Aorta (tissue), 5 donors: ENCODE data around the gene TPRA1. TPM values are rescaled to one million over a fixed set of nuclear protein-coding genes. Genes with fewer than 3 reads are reported as not detected.

ENCODE experiments used
- ATAC-seq: fragments of 200-7000 bp; cut with Tn5 transposase; one replicate; pipeline ENCODE4 v1.9.1; 2022; ENCODE audit warnings: moderate library complexity; ENCODE audit not compliant: low FRiP score
- DNase-seq, 2 donors: peaks; one replicate each; pipeline ENCODE4 v3.0.0-alpha.2; 2020
- H3K27ac ChIP-seq, 2 donors: one replicate each; pipeline ENCODE4 v1.5.1; 2013; ENCODE audit warnings: low read length in 2 of 2, mild to moderate bottlenecking in 2 of 2, moderate library complexity in 2 of 2, control low read depth in 1 of 2, inconsistent platforms in 1 of 2, low read depth in 1 of 2
- H3K27me3 ChIP-seq, 2 donors: one replicate each; pipeline ENCODE4 v1.6.1; 2013; ENCODE audit warnings: control low read depth in 1 of 2, low read length in 1 of 2, mild to moderate bottlenecking in 1 of 2, moderate library complexity in 1 of 2; ENCODE audit not compliant: insufficient read depth in 2 of 2, control insufficient read depth in 1 of 2
- H3K36me3 ChIP-seq, 2 donors: one replicate each; pipeline ENCODE4 v1.6.1; 2013; ENCODE audit warnings: control low read depth in 1 of 2, low read length in 1 of 2, mild to moderate bottlenecking in 1 of 2; ENCODE audit not compliant: insufficient read depth in 2 of 2, control insufficient read depth in 1 of 2
- H3K4me1 ChIP-seq, 2 donors: one replicate each; pipeline ENCODE4 v1.6.1; 2013; ENCODE audit warnings: low read length in 2 of 2, control low read depth in 1 of 2, mild to moderate bottlenecking in 1 of 2, moderate library complexity in 1 of 2; ENCODE audit not compliant: insufficient read depth in 2 of 2, control insufficient read depth in 1 of 2
- H3K4me3 ChIP-seq, 2 donors: one replicate each; pipeline ENCODE4 v1.5.1; 2013; ENCODE audit warnings: low read length in 2 of 2, control low read depth in 1 of 2, mild to moderate bottlenecking in 1 of 2
- H3K9me3 ChIP-seq: one replicate; pipeline ENCODE4 v1.6.1; 2013; ENCODE audit warnings: mild to moderate bottlenecking, low read length; ENCODE audit not compliant: control insufficient read depth
- WGBS, 2 donors: extraction: QIAGEN DNeasy Blood & Tissue Kit; methylation state at CpG; one replicate each; pipeline ENCODE4 v1.1.7; 2013; 5-methylcytosine and 5-hydroxymethylcytosine counted together
- intact Hi-C, 2 donors: fragments of 100-400 bp; cut with DNase I; formaldehyde crosslinking; loops; one replicate each; pipeline versions ENCODE4 v1.14.2 to v1.15.0; 2022
- long read RNA-seq, 2 donors: library from polyadenylated mRNA; unstranded; transcript quantifications; one replicate each; pipeline ENCODE4 v2.0.0, GENCODE V29; 2020 to 2021
- polyA plus RNA-seq, 2 donors: library from polyadenylated mRNA; stranded (reverse); fragments of 200-250 nt; gene quantifications; one replicate each; pipeline ENCODE4 v1.2.3, GENCODE V29; 2013
- total RNA-seq, 2 donors: library from RNA; stranded (reverse); fragmentation: NEBNext Ultra II Directional; extraction: Animal tissue kit (Norgen Biotek cat#: 25700); gene quantifications; one replicate each; pipeline ENCODE4 v1.2.1, GENCODE V29; 2021
- donor health status: healthy with polysubstance abuse.
- donor health status: Bipolar disorder and iron deficiency.
- donor health status: DM: no; HTN: no; CAD: no.
- donor health status: DM: no; HTN: no; CAD: no.
- donor health status: DM: yes; HTN: yes; CAD: no.

TPRA1 gene
- total RNA-seq (10 to 100 TPM; 20.0 to 28.5 TPM), polyA plus RNA-seq (10 to 100 TPM in 1 of 2 donors, 1 to 10 TPM in 1; 7.8 to 45.2 TPM)
- long read RNA-seq, donor 1, transcript TPRA1-202 (11 exons, 1,933 nt) = major isoform, 35 of 72 reads
- long read RNA-seq, donor 1, partial matches to known transcripts = 2 of 72 reads
- long read RNA-seq, donor 1, other reads (novel, unspliced or antisense) = 31 of 72 reads
- long read RNA-seq, donor 2, transcript TPRA1-202 (11 exons, 1,933 nt) = major isoform, 50 of 72 reads
- long read RNA-seq, donor 2, partial matches to known transcripts = 4 of 72 reads
- long read RNA-seq, donor 2, other reads (novel, unspliced or antisense) = 16 of 72 reads

- H3K27me3 ChIP-seq = no peaks in the 10 kb centered on the region
- H3K4me3 ChIP-seq = peak within 1 kb of the TSS; percentile 78 to 89
- peak within 1 kb of the TSS; percentile 18 to 86 for H3K27ac ChIP-seq
- no peaks in the 10 kb centered on the region for H3K36me3 ChIP-seq
- 0 to 1% methylated on average over 65 to 72 of the region's 72 CpGs for WGBS, 2 donors
- no peaks in the 10 kb centered on the region for H3K4me1 ChIP-seq
- intact Hi-C loops = loop anchor here in 1 of 2 donors (10.0 kb wide), 1 partner anchor 464 kb away; the partner anchor contains the start of gene SEC61A1
- H3K9me3 ChIP-seq = no peaks in the 10 kb centered on the region
- peak; percentile 94 for ATAC-seq
- DNase-seq = peak; percentile 92 to 94
These were observed at the start of gene TPRA1 for GRCh38 chr3:127590593-127591465. TPRA1 (minus strand) TSS chr3:127590733; CDS start chr3:127580146, 10,587 bp downstream.

- Histone ChIP-seq H3K27me3 (peaks cover 0 to 2% of the 10 kb centered on the region in 2 donors), H3K9me3 (no peaks in the 10 kb centered on the region), H3K27ac (no peak overlapping the region), H3K36me3 (peaks cover 0 to 1% of the 10 kb centered on the region in 2 donors), H3K4me1 (no peaks in the 10 kb centered on the region), H3K4me3 (no peak overlapping the region)
- 97% methylated on average over 3 of the region's 3 CpGs for whole genome bisulfite sequencing, 2 donors
- DNase-seq (peak in 1 of 2 donors; percentile 59), ATAC-seq (no peak)
- intact Hi-C loops = no loop called here
These were observed 49.5 kb upstream of the TPRA1 start for GRCh38 chr3:127640042-127640355.

GRCh38 chr3:127639173-127640041 lies 48.9 kb upstream of the TPRA1 start:
- Histone ChIP-seq H3K27ac (no peak overlapping the region), H3K36me3 (no peaks in the 10 kb centered on the region), H3K4me1 (no peaks in the 10 kb centered on the region), H3K9me3 (no peaks in the 10 kb centered on the region), H3K4me3 (no peak overlapping the region), H3K27me3 (peaks cover 0 to 2% of the 10 kb centered on the region in 2 donors)
- ATAC-seq = no peak
- intact Hi-C loops = no loop called here
- peak in 1 of 2 donors; percentile 59 for DNase-seq
- 88 to 95% methylated on average over 5 of the region's 5 CpGs for WGBS, 2 donors

GRCh38 chr3:127637971-127638370 lies 47.4 kb upstream of the TPRA1 start:
- no peaks in the 10 kb centered on the region for H3K36me3 ChIP-seq
- H3K27ac ChIP-seq = no peak overlapping the region
- intact Hi-C loops = no loop called here
- peaks cover 0 to 2% of the 10 kb centered on the region in 2 donors for H3K27me3 ChIP-seq
- no peaks in the 10 kb centered on the region for H3K9me3 ChIP-seq
- H3K4me3 ChIP-seq = no peak overlapping the region
- DNase-seq = no peak
- no peak for ATAC-seq
- no peaks in the 10 kb centered on the region for H3K4me1 ChIP-seq

GRCh38 chr3:127637546-127637945 lies 47.0 kb upstream of the TPRA1 start:
- ATAC-seq (no peak), DNase-seq (peak in 1 of 2 donors; percentile 0)
- H3K9me3 ChIP-seq = no peaks in the 10 kb centered on the region
- peaks cover 0 to 2% of the 10 kb centered on the region in 2 donors for H3K27me3 ChIP-seq
- 57 to 72% methylated on average over 3 of the region's 3 CpGs for WGBS, 2 donors
- H3K27ac ChIP-seq = no peak overlapping the region
- intact Hi-C loops = no loop called here
- no peaks in the 10 kb centered on the region for H3K36me3 ChIP-seq
- H3K4me3 ChIP-seq = no peak overlapping the region
- no peaks in the 10 kb centered on the region for H3K4me1 ChIP-seq

GRCh38 chr3:127634653-127635052 lies 44.1 kb upstream of the TPRA1 start:
- 92 to 94% methylated on average over 12 of the region's 12 CpGs for WGBS, 2 donors
- no peak overlapping the region for H3K27ac ChIP-seq
- intact Hi-C loops = no loop called here
- H3K4me1 ChIP-seq = no peaks in the 10 kb centered on the region
- DNase-seq (peak in 1 of 2 donors; percentile 6), ATAC-seq (no peak)
- no peaks in the 10 kb centered on the region for H3K9me3 ChIP-seq
- H3K4me3 ChIP-seq = no peak overlapping the region
- peaks cover 0 to 2% of the 10 kb centered on the region in 2 donors for H3K27me3 ChIP-seq
- H3K36me3 ChIP-seq = no peaks in the 10 kb centered on the region

- Histone ChIP-seq H3K4me1 (no peaks in the 10 kb centered on the region), H3K36me3 (no peaks in the 10 kb centered on the region), H3K9me3 (no peaks in the 10 kb centered on the region), H3K27ac (no peak overlapping the region), H3K4me3 (no peak overlapping the region), H3K27me3 (no peaks in the 10 kb centered on the region)
- DNase-seq (peak in 1 of 2 donors; percentile 30), ATAC-seq (no peak)
- 74 to 83% methylated on average over 8 of the region's 8 CpGs for WGBS, 2 donors
- intact Hi-C loops = no loop called here
These were observed 41.7 kb upstream of the TPRA1 start for GRCh38 chr3:127632035-127632820.
